ENCODE data around the gene ZNF585A. TPM values are rescaled to one million over a fixed set of nuclear protein-coding genes. Genes with fewer than 3 reads are reported as not detected.

Gene ZNF585A
- total RNA-seq, 1 donor from 2014 or later, result 5.8 TPM

Other genes starting within 250 kb of the ZNF585A start
- gene ZNF420, start 94.3 kb downstream of the ZNF585A start, total RNA-seq, result 13.4 TPM
- 11.8 TPM for gene ZNF585B, start 37.8 kb upstream of the ZNF585A start, total RNA-seq
- 11.7 TPM for gene ZNF383, start 45.5 kb upstream of the ZNF585A start, total RNA-seq
- 9.3 TPM for gene ZNF527, start 198.4 kb upstream of the ZNF585A start, total RNA-seq

Measured in skin of body (tissue), 1 donor.